NCI-H526 treated with DMSO at 0.1 percent for 48 hours (cell line): ENCODE results near the gene RANBP10.
"Not testable (repeated sequence)": the region's sequence is repeated elsewhere in the genome, so short reads cannot be mapped to it uniquely, and the experiment has no call there.

ENCODE experiments used
- DNase-seq: peaks from one replicate; lab custom pipeline; 2025; lab: John Stamatoyannopoulos, UW

The RANBP10 gene

GRCh38 chr16:67806428-67807147, at the start of gene RANBP10, which contains the start of gene TSNAXIP1:
Gene RANBP10 (minus strand): TSS chr16:67806560. CDS start chr16:67806536, 24 bp downstream.
Gene TSNAXIP1 (plus strand): TSS chr16:67806889. CDS start chr16:67807150, 261 bp downstream.
- peak; percentile 96 for DNase-seq

- DNase-seq, result no peak
Measured at GRCh38 chr16:67855789-67856188, 49.4 kb upstream of the RANBP10 start.

- DNase-seq, result no peak
Measured at GRCh38 chr16:67853670-67854069, 47.3 kb upstream of the RANBP10 start.

GRCh38 chr16:67848118-67848517, 41.8 kb upstream of the RANBP10 start:
- no peak for DNase-seq

GRCh38 chr16:67847064-67847861, 40.9 kb upstream of the RANBP10 start, which contains the start of gene CENPT:
Gene CENPT (minus strand): TSS chr16:67847693. CDS start chr16:67833859, 13,834 bp downstream.
- no peak for DNase-seq

- DNase-seq, result peak; percentile 81
Measured at GRCh38 chr16:67846320-67847063, 40.1 kb upstream of the RANBP10 start, which contains the start of gene NUTF2. Gene NUTF2 (plus strand): TSS chr16:67846933. CDS start chr16:67865131, 18,198 bp downstream.

- no peak for DNase-seq
Measured at GRCh38 chr16:67846063-67846319, 39.6 kb upstream of the RANBP10 start.

- no peak for DNase-seq
Measured at GRCh38 chr16:67845291-67846062, 39.1 kb upstream of the RANBP10 start.

- no peak for DNase-seq
Measured at GRCh38 chr16:67844497-67844896, 38.1 kb upstream of the RANBP10 start.

- DNase-seq, result no peak
Measured at GRCh38 chr16:67843343-67843765, 37.0 kb upstream of the RANBP10 start.

GRCh38 chr16:67842509-67843342, 36.4 kb upstream of the RANBP10 start:
- DNase-seq, result peak; percentile 5

GRCh38 chr16:67841816-67842508, 35.6 kb upstream of the RANBP10 start, which contains the start of gene THAP11:
Gene THAP11 (plus strand): TSS chr16:67842320. CDS start chr16:67842555, 235 bp downstream.
- peak; percentile 82 for DNase-seq

- peak; percentile 30 for DNase-seq
Measured at GRCh38 chr16:67841198-67841815, 34.9 kb upstream of the RANBP10 start.

- no peak for DNase-seq
Measured at GRCh38 chr16:67837811-67838210, 31.5 kb upstream of the RANBP10 start.

GRCh38 chr16:67837190-67837589, 30.8 kb upstream of the RANBP10 start:
- not testable (repeated sequence) for DNase-seq

GRCh38 chr16:67834242-67834614, 27.9 kb upstream of the RANBP10 start:
- DNase-seq, result no peak

- DNase-seq, result peak; percentile 63
Measured at GRCh38 chr16:67833415-67834241, 27.3 kb upstream of the RANBP10 start.

- no peak for DNase-seq
Measured at GRCh38 chr16:67833030-67833414, 26.7 kb upstream of the RANBP10 start.

GRCh38 chr16:67828651-67829050, 22.3 kb upstream of the RANBP10 start:
- DNase-seq, result no peak
